Liver (tissue), 9 donors: Measurements from ENCODE around the gene BMP6. TPM values are rescaled to one million over a fixed set of nuclear protein-coding genes. Genes with fewer than 3 reads are reported as not detected.
"Not testable (repeated sequence)": the region's sequence is repeated elsewhere in the genome, so short reads cannot be mapped to it uniquely, and the experiment has no call there.

Experiments
- DNase-seq: peaks from one replicate; pipeline ENCODE4 v3.0.0-alpha.2; 2017; ENCODE audit warnings: low spot score
- H3K27ac ChIP-seq, 2 donors: one replicate each; pipeline ENCODE4 v1.7.0; 2013; ENCODE audit warnings: inconsistent platforms in 2 of 2, low read length in 2 of 2, control low read depth in 1 of 2, low read depth in 1 of 2, mild to moderate bottlenecking in 1 of 2
- H3K27me3 ChIP-seq, 4 donors: one replicate each; pipeline versions ENCODE4 v1.6.1 to v1.7.0; 2013; ENCODE audit warnings: low read length in 3 of 4, inconsistent platforms in 1 of 4, mild to moderate bottlenecking in 1 of 4, moderate library complexity in 1 of 4; ENCODE audit not compliant: control insufficient read depth in 4 of 4, insufficient read depth in 4 of 4
- H3K36me3 ChIP-seq, 4 donors: one replicate each; pipeline versions ENCODE4 v1.6.1 to v1.7.0; 2013; ENCODE audit warnings: low read length in 3 of 4, mild to moderate bottlenecking in 3 of 4, low read depth in 1 of 4, moderate library complexity in 1 of 4; ENCODE audit not compliant: control insufficient read depth in 4 of 4, insufficient read depth in 3 of 4
- H3K4me1 ChIP-seq, 4 donors: one replicate each; pipeline versions ENCODE4 v1.6.1 to v1.7.0; 2013; ENCODE audit warnings: low read length in 3 of 4, mild to moderate bottlenecking in 3 of 4, moderate library complexity in 1 of 4; ENCODE audit not compliant: control insufficient read depth in 4 of 4, insufficient read depth in 4 of 4
- H3K4me3 ChIP-seq, 3 donors: one replicate each; pipeline versions ENCODE4 v1.6.1 to v1.7.0; 2013; ENCODE audit warnings: low read length in 3 of 3, control low read depth in 1 of 3, low read depth in 1 of 3, mild to moderate bottlenecking in 1 of 3
- H3K9ac ChIP-seq, 2 donors: one replicate each; pipeline ENCODE4 v1.7.0; 2013; ENCODE audit warnings: low read length in 2 of 2, mild to moderate bottlenecking in 2 of 2, moderate library complexity in 2 of 2, control low read depth in 1 of 2, low read depth in 1 of 2
- H3K9me3 ChIP-seq, 4 donors: one replicate each; pipeline versions ENCODE4 v1.6.1 to v1.7.0; 2013; ENCODE audit warnings: low read length in 3 of 4; ENCODE audit not compliant: control insufficient read depth in 4 of 4
- EGR1 ChIP-seq, 2 donors: IDR thresholded peaks; 2 replicates each; pipeline ENCODE4 v1.6.1; 2016 to 2018; ENCODE audit warnings: antibody characterized with exemption in 2 of 2, low read depth in 2 of 2
- FOXA2 ChIP-seq: IDR thresholded peaks from 2 replicates; pipeline ENCODE4 v1.6.1; 2016; ENCODE audit warnings: antibody characterized with exemption
- GABPA ChIP-seq, 2 donors: IDR thresholded peaks in 1 of 2; conservative IDR thresholded peaks in 1 of 2; 2 replicates each; pipeline ENCODE4 v1.6.1; 2016; ENCODE audit warnings: antibody characterized with exemption in 2 of 2, mild to moderate bottlenecking in 1 of 2, moderate library complexity in 1 of 2
- HNF4G ChIP-seq: IDR thresholded peaks from 2 replicates; pipeline ENCODE4 v1.6.1; 2016; ENCODE audit warnings: antibody characterized with exemption
- JUND ChIP-seq, 2 donors: IDR thresholded peaks; 2 replicates each; pipeline ENCODE4 v1.6.1; 2016; ENCODE audit warnings: antibody characterized with exemption in 2 of 2
- NR2F2 ChIP-seq: IDR thresholded peaks from 2 replicates; pipeline ENCODE4 v1.6.1; 2016; ENCODE audit warnings: antibody characterized with exemption
- SP1 ChIP-seq: IDR thresholded peaks from 2 replicates; pipeline ENCODE4 v1.6.1; 2018; ENCODE audit warnings: antibody characterized with exemption, mild to moderate bottlenecking
- TAF1 ChIP-seq: conservative IDR thresholded peaks from 2 replicates; pipeline ENCODE4 v1.6.1; 2016; ENCODE audit warnings: antibody characterized with exemption, mild to moderate bottlenecking
- YY1 ChIP-seq: IDR thresholded peaks from 2 replicates; pipeline ENCODE4 v1.6.1; 2016; ENCODE audit warnings: antibody characterized with exemption, mild to moderate bottlenecking
- ZBTB33 ChIP-seq: IDR thresholded peaks from 2 replicates; pipeline ENCODE4 v1.6.1; 2016; ENCODE audit warnings: antibody characterized with exemption
- WGBS: extraction: QIAGEN DNeasy Blood & Tissue Kit; methylation state at CpG from one replicate; pipeline ENCODE4 v1.1.7; 2013; 5-methylcytosine and 5-hydroxymethylcytosine counted together
- polyA plus RNA-seq, 2 donors: library from polyadenylated mRNA; stranded (reverse) in 1 of 2; unstranded in 1 of 2; fragments of 200-250 nt in 1 of 2; fragments of >200 nt in 1 of 2; fragmentation: Nextera tagmentation in 1 of 2; extraction: Ambion mirVana in 1 of 2; gene quantifications; one replicate each; pipeline versions ENCODE4 v1.2.1 to v1.2.3, GENCODE V29; 2013 to 2015
- total RNA-seq, 2 donors: library from RNA; depleted of rRNA; stranded (reverse); fragments of >200 nt; gene quantifications; one replicate each; pipeline ENCODE4 v1.2.3, GENCODE V29; 2014
- TF ChIP-seq, protein P1 (sequence below): IDR thresholded peaks from 2 replicates; pipeline ENCODE4 v1.6.1; 2016; ENCODE audit warnings: antibody characterized with exemption
- TF ChIP-seq, protein P2 (sequence below): IDR thresholded peaks from 2 replicates; pipeline ENCODE4 v1.6.1; 2016; ENCODE audit warnings: antibody characterized with exemption, mild to moderate bottlenecking
- donor health status: healthy.
- donor health status: healthy.
- donor health status: healthy.
- donor health status: healthy.
- donor health status: healthy.

Gene BMP6
- total and polyA plus RNA-seq, 4 donors: 0.57 to 5.9 (median 2.3) TPM

- Histone ChIP-seq H3K4me1 (no peaks in the 10 kb centered on the region), H3K9ac (no peak overlapping the region), H3K4me3 (no peak overlapping the region), H3K27ac (no peak overlapping the region), H3K9me3 (no peaks in the 10 kb centered on the region), H3K27me3 (no peaks in the 10 kb centered on the region), H3K36me3 (peaks cover 41 to 99% (median 92%) of the 10 kb centered on the region in 4 donors)
- no peak for DNase-seq
- WGBS: 93% methylated on average over 25 of the region's 25 CpGs
- TF ChIP-seq ZBTB33: no peak
- no peak for TF ChIP-seq SP1
- TF ChIP-seq JUND (IDR thresholded peaks at IDR 0.05): no peak
- no peak for TF ChIP-seq NR2F2
These were observed 162.9 kb downstream of the BMP6 start for GRCh38 chr6:7888587-7889357.

DNA sequence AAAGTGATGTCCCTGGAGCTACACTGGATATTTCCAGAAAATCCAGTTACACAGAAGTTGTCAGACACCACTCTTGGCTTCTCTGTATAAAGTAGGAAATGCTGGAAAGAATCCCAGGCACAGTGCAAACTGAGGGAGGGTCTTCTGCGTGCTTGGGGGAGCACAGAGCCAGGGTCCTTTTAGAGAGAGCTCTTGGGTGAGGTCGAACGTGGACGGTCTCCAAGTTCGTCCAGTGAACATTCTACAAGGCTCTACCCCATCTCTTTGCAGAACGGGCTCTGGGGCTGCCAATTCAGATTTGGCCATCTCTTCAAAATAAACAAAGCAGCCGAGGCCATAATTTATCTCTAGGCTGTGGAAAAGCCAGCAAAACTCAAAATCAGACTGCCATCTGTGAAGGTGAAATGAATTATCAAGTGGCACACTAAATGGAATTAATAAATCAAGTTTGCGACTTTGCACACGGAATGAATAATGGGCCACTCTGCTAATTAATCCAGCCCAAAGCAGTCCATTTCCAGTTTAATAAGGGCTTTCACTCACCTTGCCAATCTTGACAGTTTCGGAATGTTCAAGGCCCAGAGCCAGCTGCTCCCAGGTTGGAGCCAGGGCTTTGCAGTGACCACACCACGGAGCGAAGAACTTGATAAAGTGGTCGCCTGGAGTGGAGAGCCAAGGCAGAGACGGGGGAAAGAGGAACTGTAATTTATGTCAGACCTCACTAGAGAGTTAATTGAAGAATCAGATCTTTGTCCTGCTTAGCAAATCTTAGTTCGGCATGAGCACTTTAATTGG, 165.4 kb downstream of the BMP6 start:
- Histone ChIP-seq H3K9ac (no peak overlapping the region), H3K4me3 (no peak overlapping the region), H3K9me3 (no peaks in the 10 kb centered on the region), H3K27ac (no peak overlapping the region), H3K27me3 (no peaks in the 10 kb centered on the region), H3K4me1 (no peaks in the 10 kb centered on the region), H3K36me3 (peaks cover 36 to 96% (median 90%) of the 10 kb centered on the region in 4 donors)
- 89% methylated on average over 15 of the region's 15 CpGs for WGBS
- no peak for DNase-seq
- TF ChIP-seq GABPA (IDR thresholded peaks at IDR 0.05 in 1 of 2, conservative IDR thresholded peaks at IDR 0.05 in 1 of 2): no peak
- no peak for TF ChIP-seq FOXA2
- no peak for TF ChIP-seq HNF4G
- no peak for TF ChIP-seq NR2F2
- TF ChIP-seq, protein P1, sequence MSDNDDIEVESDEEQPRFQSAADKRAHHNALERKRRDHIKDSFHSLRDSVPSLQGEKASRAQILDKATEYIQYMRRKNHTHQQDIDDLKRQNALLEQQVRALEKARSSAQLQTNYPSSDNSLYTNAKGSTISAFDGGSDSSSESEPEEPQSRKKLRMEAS: no peak
- no peak for TF ChIP-seq ZBTB33
- TF ChIP-seq TAF1: no peak
- TF ChIP-seq YY1: no peak
- TF ChIP-seq JUND (IDR thresholded peaks at IDR 0.05): no peak
- no peak for TF ChIP-seq EGR1 (IDR thresholded peaks at IDR 0.05; ENCODE audit: low read depth in 2 of 2)
- TF ChIP-seq, protein P2, sequence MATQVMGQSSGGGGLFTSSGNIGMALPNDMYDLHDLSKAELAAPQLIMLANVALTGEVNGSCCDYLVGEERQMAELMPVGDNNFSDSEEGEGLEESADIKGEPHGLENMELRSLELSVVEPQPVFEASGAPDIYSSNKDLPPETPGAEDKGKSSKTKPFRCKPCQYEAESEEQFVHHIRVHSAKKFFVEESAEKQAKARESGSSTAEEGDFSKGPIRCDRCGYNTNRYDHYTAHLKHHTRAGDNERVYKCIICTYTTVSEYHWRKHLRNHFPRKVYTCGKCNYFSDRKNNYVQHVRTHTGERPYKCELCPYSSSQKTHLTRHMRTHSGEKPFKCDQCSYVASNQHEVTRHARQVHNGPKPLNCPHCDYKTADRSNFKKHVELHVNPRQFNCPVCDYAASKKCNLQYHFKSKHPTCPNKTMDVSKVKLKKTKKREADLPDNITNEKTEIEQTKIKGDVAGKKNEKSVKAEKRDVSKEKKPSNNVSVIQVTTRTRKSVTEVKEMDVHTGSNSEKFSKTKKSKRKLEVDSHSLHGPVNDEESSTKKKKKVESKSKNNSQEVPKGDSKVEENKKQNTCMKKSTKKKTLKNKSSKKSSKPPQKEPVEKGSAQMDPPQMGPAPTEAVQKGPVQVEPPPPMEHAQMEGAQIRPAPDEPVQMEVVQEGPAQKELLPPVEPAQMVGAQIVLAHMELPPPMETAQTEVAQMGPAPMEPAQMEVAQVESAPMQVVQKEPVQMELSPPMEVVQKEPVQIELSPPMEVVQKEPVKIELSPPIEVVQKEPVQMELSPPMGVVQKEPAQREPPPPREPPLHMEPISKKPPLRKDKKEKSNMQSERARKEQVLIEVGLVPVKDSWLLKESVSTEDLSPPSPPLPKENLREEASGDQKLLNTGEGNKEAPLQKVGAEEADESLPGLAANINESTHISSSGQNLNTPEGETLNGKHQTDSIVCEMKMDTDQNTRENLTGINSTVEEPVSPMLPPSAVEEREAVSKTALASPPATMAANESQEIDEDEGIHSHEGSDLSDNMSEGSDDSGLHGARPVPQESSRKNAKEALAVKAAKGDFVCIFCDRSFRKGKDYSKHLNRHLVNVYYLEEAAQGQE: no peak

DNA sequence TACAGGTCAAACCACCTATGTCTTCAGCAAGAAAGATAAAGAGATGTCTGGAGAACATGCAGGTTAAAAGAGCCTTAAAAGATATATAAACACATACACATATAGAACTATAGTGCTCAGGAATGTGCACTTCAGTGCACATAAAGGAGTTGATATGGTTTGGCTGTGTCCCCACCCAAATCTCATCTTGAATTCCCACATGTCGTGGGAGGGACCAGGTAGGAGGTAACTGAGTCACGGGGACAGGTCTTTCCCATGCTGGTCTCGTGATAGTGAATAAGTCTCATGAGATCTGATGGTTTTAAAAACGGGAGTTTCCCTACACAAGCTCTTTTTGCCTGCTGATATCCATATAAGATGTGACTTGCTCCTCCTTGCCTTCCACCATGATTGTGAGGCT, 166.5 kb downstream of the BMP6 start:
- H3K9ac ChIP-seq, H3K4me3 ChIP-seq, DNase-seq, H3K27ac ChIP-seq, H3K9me3 ChIP-seq, H3K4me1 ChIP-seq, H3K27me3 ChIP-seq: not testable (repeated sequence)
- WGBS: 96% methylated on average over 4 of the region's 4 CpGs
- H3K36me3 ChIP-seq: peaks cover 30 to 96% (median 88%) of the 10 kb centered on the region in 4 donors
